Effector memory CD8-positive, alpha-beta T cell (primary cell): Measurements from ENCODE around the gene OR5P2.
"Not testable (repeated sequence)": the region's sequence is repeated elsewhere in the genome, so short reads cannot be mapped to it uniquely, and the experiment has no call there.

Source experiments
- ATAC-seq: fragments of 150-1000 bp; cut with Tn5 transposase; replicated peaks from 2 replicates; pipeline ENCODE4 v1.10.0; 2021; ENCODE audit warnings: mild to moderate bottlenecking, moderate library complexity
- DNase-seq, 3 experiments: peaks; one replicate each; pipeline ENCODE4 v3.0.0; 2021
- H3K27ac Mint-ChIP-seq, 2 donors: one replicate each; pipeline ENCODE4 v1.8.0; 2022; ENCODE audit warnings: mild to moderate bottlenecking in 2 of 2, mixed read lengths in 2 of 2, moderate library complexity in 2 of 2
- H3K27me3 Mint-ChIP-seq, 2 donors: one replicate each; pipeline ENCODE4 v1.8.0; 2022; ENCODE audit warnings: mixed read lengths in 2 of 2
- H3K36me3 Mint-ChIP-seq: one replicate; pipeline ENCODE4 v1.8.0; 2022; ENCODE audit warnings: mild to moderate bottlenecking, moderate library complexity, mixed read lengths; ENCODE audit not compliant: insufficient read depth
- H3K4me1 Mint-ChIP-seq, 2 donors: one replicate each; pipeline ENCODE4 v1.8.0; 2022; ENCODE audit warnings: low read depth in 2 of 2, mixed read lengths in 2 of 2
- H3K4me3 Mint-ChIP-seq, 2 donors: one replicate each; pipeline ENCODE4 v1.8.0; 2022; ENCODE audit warnings: mild to moderate bottlenecking in 2 of 2, mixed read lengths in 2 of 2, moderate library complexity in 2 of 2
- H3K9me3 Mint-ChIP-seq, 2 donors: one replicate each; pipeline ENCODE4 v1.8.0; 2022; ENCODE audit warnings: mixed read lengths in 2 of 2
- total RNA-seq, 9 experiments: gene quantifications; one replicate each; lab custom pipeline; 2026; lab: John Stamatoyannopoulos, UW

OR5P2 gene, protein sequence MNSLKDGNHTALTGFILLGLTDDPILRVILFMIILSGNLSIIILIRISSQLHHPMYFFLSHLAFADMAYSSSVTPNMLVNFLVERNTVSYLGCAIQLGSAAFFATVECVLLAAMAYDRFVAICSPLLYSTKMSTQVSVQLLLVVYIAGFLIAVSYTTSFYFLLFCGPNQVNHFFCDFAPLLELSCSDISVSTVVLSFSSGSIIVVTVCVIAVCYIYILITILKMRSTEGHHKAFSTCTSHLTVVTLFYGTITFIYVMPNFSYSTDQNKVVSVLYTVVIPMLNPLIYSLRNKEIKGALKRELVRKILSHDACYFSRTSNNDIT
- 0 reads per million in 9 experiments for total RNA-seq

DNA sequence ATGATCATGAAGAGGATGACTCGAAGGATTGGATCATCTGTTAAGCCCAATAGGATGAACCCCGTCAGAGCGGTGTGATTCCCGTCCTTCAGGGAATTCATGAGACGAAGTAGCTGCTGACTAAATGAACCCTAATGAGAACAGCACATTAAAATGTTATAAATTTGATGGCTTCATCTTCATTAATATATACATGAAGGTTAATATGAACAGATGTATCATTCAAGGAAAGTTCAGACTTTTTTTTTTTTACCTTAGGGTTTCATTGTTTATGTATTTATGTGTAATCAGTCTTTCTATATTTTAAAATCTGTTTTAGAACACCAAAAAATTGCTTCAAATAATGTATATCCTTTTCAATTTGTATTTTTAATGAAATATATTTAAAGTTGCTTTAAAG lies at the start of gene OR5P2:
Gene OR5P2 (minus strand): TSS at position 101 of the 400 bp plus-strand sequence. CDS start 0 bp downstream, at position 101.
- no peaks in the 10 kb centered on the region for H3K4me1 Mint-ChIP-seq
- H3K27me3 Mint-ChIP-seq = peaks cover 0 to 30% of the 10 kb centered on the region in 2 donors
- H3K4me3 Mint-ChIP-seq = no peak within 1 kb of the TSS
- H3K27ac Mint-ChIP-seq = no peak within 1 kb of the TSS
- peaks cover 0 to 2% of the 10 kb centered on the region in 2 donors for H3K9me3 Mint-ChIP-seq
- no peaks in the 10 kb centered on the region for H3K36me3 Mint-ChIP-seq
- no peak for ATAC-seq
- DNase-seq = no peak

DNA sequence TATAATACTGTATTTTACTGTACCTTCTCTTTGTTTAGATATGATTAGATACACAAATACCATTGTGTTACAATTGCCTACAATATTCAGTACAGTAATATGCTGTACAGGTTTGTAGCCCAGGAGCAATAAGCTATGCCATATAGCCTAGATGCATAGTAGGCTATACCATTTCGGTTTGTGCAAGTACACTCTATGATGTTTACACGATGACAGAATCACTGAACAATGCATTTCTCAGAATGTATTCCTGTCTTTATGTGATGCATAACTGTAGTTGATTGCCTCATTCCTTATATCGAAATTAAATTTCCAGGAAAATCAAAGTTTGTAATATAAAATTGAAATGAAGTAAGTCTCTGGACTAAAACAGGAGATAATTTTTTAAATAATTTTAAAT lies 49.3 kb upstream of the OR5P2 start:
- Mint-ChIP-seq H3K27ac (no peak overlapping the region), H3K27me3 (peaks cover 14 to 24% of the 10 kb centered on the region in 2 donors), H3K9me3 (no peaks in the 10 kb centered on the region), H3K4me3 (no peak overlapping the region), H3K36me3 (no peaks in the 10 kb centered on the region), H3K4me1 (no peaks in the 10 kb centered on the region)
- DNase-seq = no peak
- no peak for ATAC-seq

DNA sequence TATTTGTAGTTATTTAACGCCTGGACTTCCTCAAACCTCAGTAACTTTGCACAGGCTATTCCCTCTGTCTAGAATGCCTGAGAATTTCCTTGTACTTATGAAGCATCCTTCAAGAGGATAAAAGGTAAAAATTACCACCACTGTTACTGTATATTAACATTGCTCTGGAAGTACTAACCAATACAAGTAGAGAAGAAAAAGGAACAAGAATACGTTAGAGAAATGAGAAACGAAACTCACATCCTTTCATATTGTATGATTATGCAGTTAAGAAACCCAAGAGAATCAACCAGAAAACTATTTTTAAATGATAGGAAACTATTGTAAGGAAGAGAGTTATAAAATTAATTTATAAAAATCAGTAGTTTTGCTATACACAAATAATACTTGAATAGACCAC lies 48.2 kb upstream of the OR5P2 start:
- H3K4me3 Mint-ChIP-seq = no peak overlapping the region
- H3K27ac Mint-ChIP-seq = no peak overlapping the region
- DNase-seq = no peak
- no peaks in the 10 kb centered on the region for H3K36me3 Mint-ChIP-seq
- ATAC-seq = no peak
- peaks cover 14 to 24% of the 10 kb centered on the region in 2 donors for H3K27me3 Mint-ChIP-seq
- H3K9me3 Mint-ChIP-seq = no peaks in the 10 kb centered on the region
- H3K4me1 Mint-ChIP-seq = no peaks in the 10 kb centered on the region

DNA sequence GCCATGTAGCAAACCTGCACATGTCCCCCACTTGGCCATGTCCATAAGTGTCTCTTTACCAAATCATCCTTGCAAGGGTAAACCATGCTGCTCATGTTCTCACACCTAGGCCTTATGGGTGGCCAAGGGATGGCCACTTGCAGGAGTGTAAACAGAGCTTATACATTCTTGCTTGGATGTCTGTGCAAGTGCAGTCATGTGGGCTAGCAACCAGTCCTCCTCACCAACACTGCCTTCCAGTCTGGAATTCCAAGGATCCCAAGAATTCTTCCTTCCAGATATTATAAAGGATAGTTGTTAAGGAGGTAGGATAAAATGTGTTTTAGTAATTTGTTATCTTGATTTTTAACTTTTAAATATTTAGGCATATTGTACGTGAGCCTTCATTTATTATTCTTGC lies 47.8 kb upstream of the OR5P2 start:
- ATAC-seq = no peak
- Mint-ChIP-seq H3K4me1 (no peaks in the 10 kb centered on the region), H3K27ac (no peak overlapping the region), H3K27me3 (peaks cover 14 to 24% of the 10 kb centered on the region in 2 donors), H3K9me3 (no peaks in the 10 kb centered on the region), H3K36me3 (no peaks in the 10 kb centered on the region), H3K4me3 (no peak overlapping the region)
- DNase-seq = no peak

DNA sequence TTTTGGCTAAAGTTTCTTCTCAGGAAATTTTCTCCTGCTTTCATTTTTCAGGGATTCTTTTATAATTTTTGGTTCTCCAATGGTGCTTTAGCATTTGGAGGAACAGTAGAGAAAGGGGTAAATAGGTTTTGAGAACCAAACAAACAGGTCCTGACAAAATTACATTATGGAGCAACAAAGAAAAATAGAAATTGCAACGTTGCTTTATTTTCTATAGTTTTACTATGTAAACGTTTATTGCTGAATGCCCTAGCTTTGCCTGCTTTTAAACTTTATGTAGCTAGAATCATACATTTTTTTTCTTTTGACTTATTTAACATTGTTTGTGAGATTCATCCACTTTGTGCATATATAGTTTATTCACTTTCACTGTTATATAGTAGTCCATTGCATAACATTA lies 43.8 kb upstream of the OR5P2 start:
- Mint-ChIP-seq H3K36me3 (no peaks in the 10 kb centered on the region), H3K4me1 (no peaks in the 10 kb centered on the region), H3K4me3 (no peak overlapping the region), H3K27ac (no peak overlapping the region), H3K9me3 (no peaks in the 10 kb centered on the region), H3K27me3 (peaks cover 26 to 27% of the 10 kb centered on the region in 2 donors)
- DNase-seq (no peak), ATAC-seq (no peak)

DNA sequence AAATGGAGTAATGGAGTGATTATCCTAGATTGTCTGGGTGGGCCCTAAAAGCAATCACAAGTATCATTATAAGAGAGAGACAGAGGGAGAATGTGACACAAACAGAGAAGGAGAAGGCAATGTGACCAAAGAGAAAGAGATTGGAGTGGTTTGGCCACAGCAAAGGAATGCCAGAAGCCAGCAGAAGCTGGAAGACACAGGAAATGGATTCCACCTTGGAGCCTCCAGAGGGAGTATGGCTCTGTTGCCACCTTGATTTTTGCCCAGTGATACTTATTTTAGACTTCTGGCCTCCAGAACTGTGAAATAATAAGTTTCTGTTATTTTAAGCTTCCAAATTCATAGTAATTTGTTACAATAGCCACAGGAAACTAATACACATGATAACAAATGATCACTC lies 36.8 kb upstream of the OR5P2 start:
- H3K4me1 Mint-ChIP-seq = no peaks in the 10 kb centered on the region
- peaks cover 9 to 11% of the 10 kb centered on the region in 2 donors for H3K27me3 Mint-ChIP-seq
- no peaks in the 10 kb centered on the region for H3K36me3 Mint-ChIP-seq
- no peak overlapping the region for H3K27ac Mint-ChIP-seq
- no peak overlapping the region for H3K4me3 Mint-ChIP-seq
- no peak for ATAC-seq
- no peak for DNase-seq
- no peaks in the 10 kb centered on the region for H3K9me3 Mint-ChIP-seq

DNA sequence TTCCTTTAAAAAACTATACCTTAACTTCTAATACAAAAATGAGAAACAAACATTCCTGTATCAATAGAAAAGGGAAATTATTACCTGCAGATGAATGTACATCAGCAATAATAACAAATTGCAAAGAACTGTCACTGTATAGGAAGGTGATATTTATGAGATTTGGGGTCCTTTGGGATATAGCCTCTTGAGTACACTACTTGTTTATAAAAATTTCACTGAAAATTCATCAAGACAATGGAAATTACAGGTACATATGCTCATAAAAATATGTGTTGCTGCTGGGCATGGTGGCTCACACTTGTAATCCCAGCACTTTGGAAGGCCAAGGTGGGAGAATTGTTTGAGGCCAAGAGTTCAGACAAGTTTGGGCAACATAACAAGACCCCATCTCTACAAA lies 34.0 kb upstream of the OR5P2 start, which contains the start of gene OR5P3:
Gene OR5P3 (minus strand): TSS at position 101 of the 400 bp plus-strand sequence.
- Mint-ChIP-seq H3K27ac (no peak within 1 kb of the TSS), H3K27me3 (no peaks in the 10 kb centered on the region), H3K9me3 (no peaks in the 10 kb centered on the region), H3K36me3 (no peaks in the 10 kb centered on the region), H3K4me3 (no peak within 1 kb of the TSS), H3K4me1 (no peaks in the 10 kb centered on the region)
- ATAC-seq = no peak
- no peak for DNase-seq

DNA sequence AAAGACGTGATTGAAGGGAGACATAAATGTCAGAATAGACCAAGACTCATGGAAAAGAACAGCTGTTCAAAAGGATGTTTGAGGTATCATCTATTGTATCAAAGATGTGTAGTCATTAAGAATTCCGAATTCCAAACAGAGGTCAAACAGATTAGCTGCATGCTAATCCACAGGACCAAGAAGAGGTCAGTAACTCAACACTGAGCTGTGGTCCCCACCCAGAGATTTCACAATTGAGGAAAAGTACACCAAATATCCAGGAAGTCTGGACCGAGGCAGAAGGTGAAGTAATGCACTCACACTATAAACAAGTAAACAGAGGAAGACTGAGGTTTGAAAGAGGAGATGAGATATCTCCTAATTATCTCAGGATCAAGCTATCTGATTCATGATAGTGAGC lies 29.6 kb upstream of the OR5P2 start:
- no peaks in the 10 kb centered on the region for H3K36me3 Mint-ChIP-seq
- no peaks in the 10 kb centered on the region for H3K9me3 Mint-ChIP-seq
- no peaks in the 10 kb centered on the region for H3K27me3 Mint-ChIP-seq
- no peak overlapping the region for H3K27ac Mint-ChIP-seq
- no peaks in the 10 kb centered on the region for H3K4me1 Mint-ChIP-seq
- no peak for DNase-seq
- H3K4me3 Mint-ChIP-seq = no peak overlapping the region
- ATAC-seq = no peak

DNA sequence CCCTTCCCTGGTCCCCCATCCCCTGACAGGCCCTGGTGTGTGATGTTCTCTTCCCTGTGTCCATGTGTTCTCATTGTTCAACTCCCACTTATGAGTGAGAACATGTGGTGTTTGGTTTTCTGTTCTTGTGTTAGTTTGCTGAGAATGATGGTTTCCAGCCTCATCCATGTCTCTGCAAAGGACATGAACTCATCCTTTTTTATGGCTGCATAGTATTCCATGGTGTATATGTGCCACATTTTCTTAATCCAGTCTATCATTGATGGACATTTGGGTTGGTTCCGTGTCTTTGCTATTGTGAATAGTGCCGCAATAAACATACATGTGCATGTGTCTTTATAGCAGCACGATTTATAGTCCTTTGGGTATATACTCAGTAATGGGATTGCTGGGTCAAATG lies 23.7 kb upstream of the OR5P2 start:
- not testable (repeated sequence) for DNase-seq, H3K36me3 Mint-ChIP-seq, H3K27me3 Mint-ChIP-seq, H3K9me3 Mint-ChIP-seq, H3K4me1 Mint-ChIP-seq, H3K4me3 Mint-ChIP-seq, ATAC-seq, H3K27ac Mint-ChIP-seq

DNA sequence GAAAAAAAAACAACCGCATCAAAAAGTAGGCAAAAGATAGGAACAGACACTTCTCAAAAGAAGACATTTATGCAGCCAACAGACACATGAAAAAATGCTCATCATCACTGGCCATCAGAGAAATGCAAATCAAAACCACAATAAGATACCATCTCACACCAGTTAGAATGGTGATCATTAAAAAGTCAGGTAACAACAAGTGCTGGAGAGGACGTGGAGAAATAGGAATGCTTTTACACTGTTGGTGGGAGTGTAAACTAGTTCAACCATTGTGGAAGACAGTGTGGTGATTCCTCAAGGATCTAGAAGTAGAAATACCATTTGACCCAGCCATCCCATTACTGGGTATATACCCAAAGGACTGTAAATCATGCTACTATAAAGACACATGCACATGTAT lies 18.2 kb upstream of the OR5P2 start:
- not testable (repeated sequence) for ATAC-seq, H3K4me1 Mint-ChIP-seq, H3K4me3 Mint-ChIP-seq, H3K27me3 Mint-ChIP-seq, H3K27ac Mint-ChIP-seq, DNase-seq, H3K36me3 Mint-ChIP-seq
- H3K9me3 Mint-ChIP-seq = peaks cover 6 to 12% of the 10 kb centered on the region in 2 donors

DNA sequence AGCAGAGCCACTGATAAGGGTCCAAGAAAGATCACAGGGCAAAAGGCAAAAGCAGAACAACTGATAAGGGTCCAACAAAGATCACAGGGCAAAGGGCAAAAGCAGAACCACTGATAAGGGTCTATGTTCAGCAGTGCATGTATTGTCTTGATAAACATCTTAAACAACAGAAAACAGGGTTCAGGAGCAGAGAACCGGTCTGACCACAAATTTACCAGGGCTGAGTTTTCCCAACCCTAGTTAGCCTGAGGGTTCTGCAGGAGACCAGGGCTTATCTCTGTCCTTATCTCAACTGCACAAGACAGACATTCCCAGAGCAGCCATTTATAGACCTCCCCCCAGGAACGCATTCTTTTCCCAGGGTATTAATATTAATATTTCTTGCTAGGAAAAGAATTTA lies 13.6 kb upstream of the OR5P2 start:
- DNase-seq, ATAC-seq, H3K4me3 Mint-ChIP-seq, H3K36me3 Mint-ChIP-seq, H3K27me3 Mint-ChIP-seq, H3K4me1 Mint-ChIP-seq, H3K27ac Mint-ChIP-seq: not testable (repeated sequence)
- peaks cover 7 to 11% of the 10 kb centered on the region in 2 donors for H3K9me3 Mint-ChIP-seq

DNA sequence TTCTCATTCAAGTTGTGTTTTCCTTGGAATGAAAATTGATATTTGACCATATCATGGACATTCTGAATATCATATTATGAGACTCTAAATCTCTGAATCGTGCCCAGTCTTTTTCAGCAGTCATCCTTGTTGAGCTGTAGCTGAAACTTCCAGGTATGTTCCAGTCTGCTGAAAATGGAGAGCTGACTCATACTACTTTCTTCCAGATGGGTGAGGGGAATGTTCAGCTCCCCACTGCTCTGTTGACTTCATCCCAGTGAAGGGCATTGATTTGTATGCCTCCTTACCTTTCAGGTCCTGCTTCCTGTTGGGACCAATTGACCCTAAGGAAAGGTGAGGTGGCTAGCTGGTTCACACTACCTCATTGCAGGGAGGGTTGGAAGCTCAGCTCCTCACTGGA lies 3.5 kb downstream of the OR5P2 start:
- Mint-ChIP-seq H3K4me3 (no peak overlapping the region), H3K27ac (no peak overlapping the region), H3K4me1 (no peaks in the 10 kb centered on the region), H3K27me3 (peaks cover 0 to 20% of the 10 kb centered on the region in 2 donors), H3K9me3 (peaks cover 0 to 2% of the 10 kb centered on the region in 2 donors), H3K36me3 (no peaks in the 10 kb centered on the region)
- DNase-seq = no peak
- ATAC-seq = no peak

DNA sequence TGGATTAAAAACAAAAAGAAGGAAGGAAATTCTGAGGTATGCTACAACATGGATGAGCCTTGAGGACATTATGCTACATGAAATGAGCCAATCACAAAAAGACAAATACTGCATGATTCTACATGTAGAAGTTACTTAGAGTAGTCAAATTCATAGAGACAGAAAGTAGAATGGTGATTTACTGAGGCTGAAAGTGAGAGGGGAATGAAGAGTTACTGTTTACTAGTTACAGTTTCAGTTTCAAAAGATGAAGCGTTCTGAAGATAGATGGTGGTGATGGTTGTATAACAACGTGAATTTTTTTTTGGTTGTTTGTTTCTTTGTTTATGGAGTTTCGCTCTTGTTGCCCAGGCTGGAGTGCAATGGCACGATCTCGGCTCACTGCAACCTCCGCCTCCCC lies 9.5 kb downstream of the OR5P2 start:
- no peaks in the 10 kb centered on the region for H3K4me1 Mint-ChIP-seq
- peaks cover 0 to 2% of the 10 kb centered on the region in 2 donors for H3K9me3 Mint-ChIP-seq
- no peak overlapping the region for H3K27ac Mint-ChIP-seq
- no peak overlapping the region for H3K4me3 Mint-ChIP-seq
- no peaks in the 10 kb centered on the region for H3K36me3 Mint-ChIP-seq
- no peak for ATAC-seq
- no peaks in the 10 kb centered on the region for H3K27me3 Mint-ChIP-seq
- DNase-seq = no peak

DNA sequence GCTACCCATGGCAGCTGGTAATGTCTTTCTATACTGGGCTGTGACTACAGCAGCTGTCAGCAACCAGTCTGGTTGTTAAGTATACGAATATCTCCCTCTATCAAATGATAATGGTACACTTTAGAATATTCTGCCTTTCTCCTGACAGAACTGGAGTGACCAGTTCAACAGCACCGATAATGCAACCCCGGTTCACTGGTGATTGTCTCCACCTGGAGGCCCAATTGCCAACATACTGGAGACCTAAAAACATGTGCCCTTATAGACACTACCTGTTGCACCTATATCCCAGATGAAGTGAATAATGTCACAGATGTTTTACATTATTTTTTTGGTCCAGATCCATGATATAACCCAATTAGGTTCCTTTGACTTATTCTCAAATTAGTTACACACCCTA lies 21.1 kb downstream of the OR5P2 start:
- ATAC-seq (no peak), DNase-seq (no peak)
- Mint-ChIP-seq H3K4me3 (no peak overlapping the region), H3K27me3 (peaks cover 6 to 12% of the 10 kb centered on the region in 2 donors), H3K36me3 (no peaks in the 10 kb centered on the region), H3K9me3 (no peaks in the 10 kb centered on the region), H3K27ac (no peak overlapping the region), H3K4me1 (no peaks in the 10 kb centered on the region)
